Right atrium auricular region (tissue), 2 donors: ENCODE results near the gene EXOC3. TPM values are rescaled to one million over a fixed set of nuclear protein-coding genes. Genes with fewer than 3 reads are reported as not detected.
A peak's percentile ranks its signal among the peaks of the same experiment; 100 is the strongest.

Experiments used
- DNase-seq: peaks from one replicate; pipeline ENCODE4 v3.0.0-alpha.2; 2019; ENCODE audit warnings: low spot score
- H3K27ac ChIP-seq, 2 donors: fragments of 200-600 bp; sonication (generic); 1 replicate in 1 of 2; 2 replicates in 1 of 2; pipeline ENCODE4 v1.5.1; 2016 to 2019
- H3K27me3 ChIP-seq, 2 donors: fragments of 200-600 bp; sonication (generic); one replicate each; pipeline versions ENCODE4 v1.5.1 to v1.6.0; 2017 to 2019
- H3K36me3 ChIP-seq: fragments of 200-600 bp; sonication (generic); one replicate; pipeline ENCODE4 v1.5.1; 2016
- H3K4me1 ChIP-seq, 2 donors: fragments of 200-600 bp; sonication (generic); one replicate each; pipeline versions ENCODE4 v1.5.1 to v1.6.0; 2017 to 2019
- H3K4me3 ChIP-seq, 2 donors: fragments of 200-600 bp; sonication (generic); 1 replicate in 1 of 2; 2 replicates in 1 of 2; pipeline ENCODE4 v1.5.1; 2017 to 2019; ENCODE audit warnings: mild to moderate bottlenecking in 1 of 2, moderate library complexity in 1 of 2
- H3K9me3 ChIP-seq, 2 donors: fragments of 200-600 bp; sonication (generic); one replicate each; pipeline ENCODE4 v1.5.1; 2019
- CTCF ChIP-seq, 2 donors: fragments of 200-600 bp; sonication (generic); IDR thresholded peaks; one replicate each; pipeline ENCODE4 v1.5.1; 2019; ENCODE audit warnings: antibody characterized with exemption in 2 of 2
- total RNA-seq, 2 donors: library from RNA; depleted of rRNA; stranded (reverse); fragments of >200 nt; gene quantifications; one replicate each; pipeline ENCODE4 v1.1.0, GENCODE V29; 2016

Gene EXOC3
- total RNA-seq, 2 donors from 2014 or later = 34.7 to 40.7 TPM

- Histone ChIP-seq H3K9me3 (no peaks in the 10 kb centered on the region), H3K27ac (no peak overlapping the region), H3K4me3 (no peak overlapping the region), H3K4me1 (no peaks in the 10 kb centered on the region), H3K36me3 (peaks cover 64% of the 10 kb centered on the region), H3K27me3 (no peaks in the 10 kb centered on the region)
- no peak for DNase-seq
- no peak for TF ChIP-seq CTCF (IDR thresholded peaks at IDR 0.05)
Observed at GRCh38 chr5:458547-459353, 15.8 kb downstream of the EXOC3 start.

- no peaks in the 10 kb centered on the region for H3K27me3 ChIP-seq
- no peak for TF ChIP-seq CTCF (IDR thresholded peaks at IDR 0.05)
- H3K36me3 ChIP-seq = peaks cover 66% of the 10 kb centered on the region
- no peaks in the 10 kb centered on the region for H3K9me3 ChIP-seq
- no peak overlapping the region for H3K27ac ChIP-seq
- DNase-seq = no peak
- H3K4me3 ChIP-seq = no peak overlapping the region
- no peaks in the 10 kb centered on the region for H3K4me1 ChIP-seq
Observed at GRCh38 chr5:459562-460272, 16.7 kb downstream of the EXOC3 start.

GRCh38 chr5:460273-460625 lies 17.3 kb downstream of the EXOC3 start:
- no peak overlapping the region for H3K27ac ChIP-seq
- H3K27me3 ChIP-seq = no peaks in the 10 kb centered on the region
- TF ChIP-seq CTCF (IDR thresholded peaks at IDR 0.05) = no peak
- H3K36me3 ChIP-seq = peaks cover 71% of the 10 kb centered on the region
- no peak overlapping the region for H3K4me3 ChIP-seq
- no peaks in the 10 kb centered on the region for H3K9me3 ChIP-seq
- H3K4me1 ChIP-seq = no peaks in the 10 kb centered on the region
- no peak for DNase-seq

- DNase-seq = no peak
- H3K4me3 ChIP-seq = no peak overlapping the region
- peaks cover 78% of the 10 kb centered on the region for H3K36me3 ChIP-seq
- H3K9me3 ChIP-seq = no peaks in the 10 kb centered on the region
- H3K27me3 ChIP-seq = no peaks in the 10 kb centered on the region
- TF ChIP-seq CTCF (IDR thresholded peaks at IDR 0.05) = no peak
- no peaks in the 10 kb centered on the region for H3K4me1 ChIP-seq
- peak overlapping the region in 1 of 2 donors; percentile 11 for H3K27ac ChIP-seq
Observed at GRCh38 chr5:462051-462481, 19.1 kb downstream of the EXOC3 start.

- Histone ChIP-seq H3K27ac (no peak overlapping the region), H3K27me3 (no peaks in the 10 kb centered on the region), H3K36me3 (peaks cover 66% of the 10 kb centered on the region), H3K4me1 (no peaks in the 10 kb centered on the region), H3K4me3 (no peak overlapping the region), H3K9me3 (no peaks in the 10 kb centered on the region)
- no peak for TF ChIP-seq CTCF (IDR thresholded peaks at IDR 0.05)
- DNase-seq = no peak
Observed at GRCh38 chr5:463301-463700, 20.3 kb downstream of the EXOC3 start.
